CD14-positive monocyte (primary cell): ENCODE data around the gene GOLPH3. TPM values are rescaled to one million over a fixed set of nuclear protein-coding genes. Genes with fewer than 3 reads are reported as not detected.
A peak's percentile ranks its signal among the peaks of the same experiment; 100 is the strongest.

ENCODE experiments used
- DNase-seq, 3 donors: peaks; one replicate each; pipeline ENCODE4 v3.0.0-alpha.2; 2011 to 2022
- H2AFZ ChIP-seq: 2 replicates; pipeline ENCODE4 v1.6.0; 2012; ENCODE audit warnings: mild to moderate bottlenecking, low read depth, low read length, inconsistent platforms; ENCODE audit not compliant: insufficient read depth, poor library complexity, severe bottlenecking
- H3K27ac ChIP-seq, 2 donors: 1 replicate in 1 of 2; 2 replicates in 1 of 2; pipeline ENCODE4 v1.5.1; 2012 to 2013; ENCODE audit warnings: low read length in 2 of 2, control low read depth in 1 of 2, inconsistent platforms in 1 of 2, low read depth in 1 of 2, mild to moderate bottlenecking in 1 of 2
- H3K27me3 ChIP-seq, 2 donors: one replicate each; pipeline versions ENCODE4 v1.6.0 to v1.6.1; 2011 to 2013; ENCODE audit warnings: low read length in 2 of 2; ENCODE audit not compliant: control insufficient read depth in 2 of 2, insufficient read depth in 2 of 2
- H3K36me3 ChIP-seq, 2 donors: replicated peaks in 1 of 2; 1 replicate in 1 of 2; 2 replicates in 1 of 2; pipeline versions ENCODE4 v1.5.1 to v1.6.1; 2012 to 2013; ENCODE audit warnings: low read length in 2 of 2, control low read depth in 1 of 2, inconsistent platforms in 1 of 2, mild to moderate bottlenecking in 1 of 2; ENCODE audit not compliant: insufficient read depth in 2 of 2, control insufficient read depth in 1 of 2
- H3K4me1 ChIP-seq, 2 donors: 1 replicate in 1 of 2; 2 replicates in 1 of 2; pipeline versions ENCODE4 v1.5.1 to v1.6.1; 2012 to 2013; ENCODE audit warnings: low read length in 2 of 2, control low read depth in 1 of 2, inconsistent platforms in 1 of 2, mild to moderate bottlenecking in 1 of 2, moderate library complexity in 1 of 2; ENCODE audit not compliant: insufficient read depth in 2 of 2, control insufficient read depth in 1 of 2
- H3K4me2 ChIP-seq: replicated peaks from 2 replicates; pipeline ENCODE3; 2012; ENCODE audit warnings: low read length, moderate library complexity, mild to moderate bottlenecking; ENCODE audit not compliant: poor library complexity, severe bottlenecking; ENCODE audit errors: extremely low read depth
- H3K4me3 ChIP-seq, 3 experiments: fragments of 200-600 bp in 1 of 3; sonication (generic) in 1 of 3; replicated peaks in 1 of 3; 1 replicate in 2 of 3; 2 replicates in 1 of 3; pipeline ENCODE4 v1.5.1; 2011 to 2013; ENCODE audit warnings: low read length in 3 of 3, mild to moderate bottlenecking in 3 of 3, control low read depth in 2 of 3, low read depth in 2 of 3, inconsistent platforms in 1 of 3, moderate library complexity in 1 of 3
- H3K79me2 ChIP-seq: 2 replicates; pipeline ENCODE4 v1.6.0; 2012; ENCODE audit warnings: mild to moderate bottlenecking, control low read depth, inconsistent platforms, low read length, moderate library complexity; ENCODE audit not compliant: insufficient read depth
- H3K9ac ChIP-seq: 2 replicates; pipeline ENCODE4 v1.6.0; 2017; ENCODE audit warnings: low read length, mild to moderate bottlenecking; ENCODE audit not compliant: insufficient read depth, poor library complexity, severe bottlenecking
- H3K9me3 ChIP-seq, 2 donors: replicated peaks in 1 of 2; 1 replicate in 1 of 2; 2 replicates in 1 of 2; pipeline versions ENCODE4 v1.5.1 to v1.6.1; 2012 to 2013; ENCODE audit warnings: low read length in 2 of 2, control low read depth in 1 of 2; ENCODE audit not compliant: control insufficient read depth in 1 of 2, insufficient read depth in 1 of 2
- H4K20me1 ChIP-seq: 2 replicates; pipeline ENCODE4 v1.6.0; 2012; ENCODE audit warnings: mild to moderate bottlenecking, low read length, control low read depth, moderate library complexity; ENCODE audit not compliant: insufficient read depth
- H3K27ac Mint-ChIP-seq, 7 donors: one replicate each; pipeline ENCODE4 v1.8.0; 2020; ENCODE audit warnings: mild to moderate bottlenecking in 7 of 7, mixed read lengths in 7 of 7, moderate library complexity in 6 of 7, inconsistent platforms in 2 of 7
- H3K27me3 Mint-ChIP-seq, 3 donors: one replicate each; pipeline ENCODE4 v1.8.0; 2021 to 2022; ENCODE audit warnings: low read depth in 3 of 3, mild to moderate bottlenecking in 3 of 3, mixed read lengths in 3 of 3, moderate library complexity in 3 of 3, inconsistent platforms in 1 of 3
- H3K36me3 Mint-ChIP-seq, 2 donors: one replicate each; pipeline ENCODE4 v1.8.0; 2020; ENCODE audit warnings: mixed read lengths in 2 of 2, inconsistent platforms in 1 of 2, mild to moderate bottlenecking in 1 of 2
- H3K4me1 Mint-ChIP-seq: one replicate; pipeline ENCODE4 v1.8.0; 2020; ENCODE audit warnings: mild to moderate bottlenecking, mixed read lengths
- H3K4me3 Mint-ChIP-seq, 2 donors: one replicate each; pipeline ENCODE4 v1.8.0; 2020; ENCODE audit warnings: mild to moderate bottlenecking in 2 of 2, mixed read lengths in 2 of 2, moderate library complexity in 1 of 2
- H3K9me3 Mint-ChIP-seq, 7 donors: one replicate each; pipeline ENCODE4 v1.8.0; 2020 to 2022; ENCODE audit warnings: mixed read lengths in 7 of 7, mild to moderate bottlenecking in 6 of 7, moderate library complexity in 6 of 7, inconsistent platforms in 2 of 7
- CTCF ChIP-seq: fragments of 200-600 bp; IDR thresholded peaks from one replicate; pipeline ENCODE4 v1.8.0; 2022; ENCODE audit warnings: antibody characterized with exemption, mild to moderate bottlenecking
- WGBS: methylation state at CpG from one replicate; pipeline ENCODE4 v1.1.5; 2013; ENCODE audit warnings: missing lambda C conversion rate; ENCODE audit not compliant: insufficient coverage; 5-methylcytosine and 5-hydroxymethylcytosine counted together
- intact Hi-C, 2 donors: fragments of 100-400 bp; cut with micrococcal nuclease; formaldehyde crosslinking; loops; one replicate each; pipeline versions ENCODE4 v1.15.0 to v1.15.1; 2023
- polyA plus RNA-seq, 3 donors: library from polyadenylated mRNA; depleted of rRNA in 1 of 3; unstranded in 2 of 3; stranded (reverse) in 1 of 3; fragments of 300-500 nt in 2 of 3; fragments of >200 nt in 1 of 3; fragmentation: Illumina TruSeq in 2 of 3; gene quantifications; 1 replicate in 2 of 3; 2 replicates in 1 of 3; pipeline ENCODE4 v1.2.3, GENCODE V29; 2012 to 2021

The GOLPH3 gene
- polyA plus RNA-seq, 3 donors, result 25.1 to 108 (median 105) TPM

- H3K36me3 ChIP-seq, result peaks cover 4 to 13% of the 10 kb centered on the region in 2 donors
- H2AFZ ChIP-seq, result no peak overlapping the region
- Mint-ChIP-seq H3K4me1 (peaks cover 48% of the 10 kb centered on the region), H3K9me3 (peaks cover 0 to 2% (median 0%) of the 10 kb centered on the region in 7 donors), H3K4me3 (no peak overlapping the region), H3K27me3 (no peaks in the 10 kb centered on the region), H3K27ac (peak overlapping the region in 6 of 7 donors; percentile 40 to 70 (median 56)), H3K36me3 (peaks cover 2 to 4% of the 10 kb centered on the region in 2 donors)
- peaks cover 99% of the 10 kb centered on the region for H4K20me1 ChIP-seq
- H3K9ac ChIP-seq, result no peak overlapping the region
- H3K9me3 ChIP-seq, result no peaks in the 10 kb centered on the region
- WGBS, result no CpG with 5 or more reads among the region's 4 CpGs
- intact Hi-C loops, result no loop called here
- no peak for DNase-seq
- no peak overlapping the region for H3K4me3 ChIP-seq
- H3K27me3 ChIP-seq, result no peaks in the 10 kb centered on the region
- TF ChIP-seq CTCF, result no peak
- H3K79me2 ChIP-seq, result peaks cover 97% of the 10 kb centered on the region
- peak overlapping the region in 1 of 2 donors; percentile 76 for H3K27ac ChIP-seq
- peaks cover 17 to 25% of the 10 kb centered on the region in 2 donors for H3K4me1 ChIP-seq
- no peak overlapping the region for H3K4me2 ChIP-seq
Observed at GRCh38 chr5:32147959-32148358, 26.2 kb downstream of the GOLPH3 start.

- Mint-ChIP-seq H3K4me3 (peak overlapping the region in 1 of 2 donors; percentile 17), H3K4me1 (peaks cover 44% of the 10 kb centered on the region)
- WGBS, result 0% methylated on average over 1 of the region's 3 CpGs
Observed at GRCh38 chr5:32147236-32147635, 26.9 kb downstream of the GOLPH3 start.

More at GRCh38 chr5:32147236-32147635, 26.9 kb downstream of the GOLPH3 start:
- Histone ChIP-seq H3K4me1 (peaks cover 17 to 25% of the 10 kb centered on the region in 2 donors), H4K20me1 (peaks cover 92% of the 10 kb centered on the region), H3K27me3 (no peaks in the 10 kb centered on the region), H3K9me3 (no peaks in the 10 kb centered on the region), H3K36me3 (peaks cover 4 to 13% of the 10 kb centered on the region in 2 donors), H2AFZ (no peak overlapping the region), H3K27ac (peak overlapping the region; percentile 25 to 76), H3K9ac (no peak overlapping the region), H3K4me2 (peak overlapping the region; percentile 26), H3K4me3 (no peak overlapping the region), H3K79me2 (peaks cover 90% of the 10 kb centered on the region)
- H3K27me3 Mint-ChIP-seq, result no peaks in the 10 kb centered on the region
- H3K27ac Mint-ChIP-seq, result peak overlapping the region; percentile 0 to 87 (median 63)
- peak; percentile 13 to 50 (median 34) for DNase-seq
- peaks cover 3 to 6% of the 10 kb centered on the region in 2 donors for H3K36me3 Mint-ChIP-seq
- intact Hi-C loops, result no loop called here
- H3K9me3 Mint-ChIP-seq, result peaks cover 0 to 2% (median 0%) of the 10 kb centered on the region in 7 donors
- no peak for TF ChIP-seq CTCF
